GM20000 (cell line): ENCODE results near the gene HMGCL.
"Not testable (repeated sequence)": the region's sequence is repeated elsewhere in the genome, so short reads cannot be mapped to it uniquely, and the experiment has no call there.

Source experiments
- DNase-seq: peaks from one replicate; pipeline ENCODE4 v3.0.0; 2012; ENCODE audit warnings: low spot score
- TF ChIP-seq, protein P1 (sequence below): IDR thresholded peaks from 2 replicates; pipeline ENCODE4 v1.5.1; 2012; ENCODE audit warnings: mild to moderate bottlenecking, control low read depth; ENCODE audit errors: extremely low read depth, missing control alignments

Gene HMGCL

DNA sequence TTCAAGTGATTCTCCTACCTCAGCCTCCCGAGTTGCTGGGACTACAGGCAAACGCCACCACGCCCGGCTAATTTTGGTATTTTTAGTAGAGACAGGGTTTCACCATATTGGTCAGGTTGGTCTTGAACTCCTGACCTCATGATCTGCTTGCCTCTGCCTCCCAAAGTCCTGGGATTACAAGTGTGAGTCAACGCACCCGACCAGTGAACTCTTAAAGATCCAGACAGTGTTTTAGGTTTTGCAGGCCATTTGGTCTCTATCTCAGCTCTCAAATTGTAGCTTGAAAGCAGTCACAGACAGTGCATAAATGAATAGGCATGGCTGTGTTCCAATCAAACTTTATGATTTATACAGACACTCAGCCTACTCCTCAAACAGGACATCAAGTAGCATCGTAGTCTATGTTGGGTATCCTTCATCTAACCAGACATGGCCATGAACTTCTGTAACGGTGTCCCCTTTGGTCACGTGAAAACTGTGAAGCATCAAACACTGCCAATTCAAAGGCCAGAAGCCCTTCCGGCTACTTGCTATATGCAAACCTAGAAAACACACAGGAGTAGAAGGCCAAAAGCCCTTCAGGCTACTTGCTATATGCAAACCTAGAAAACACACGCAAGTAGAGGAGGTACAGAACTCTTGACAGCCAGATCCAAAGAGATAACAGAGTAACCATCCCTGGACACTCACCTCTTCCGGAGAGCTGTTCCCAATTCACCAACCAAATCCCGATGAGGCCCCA, 39.7 kb upstream of the HMGCL start:
- no peak for DNase-seq
- TF ChIP-seq, protein P1, sequence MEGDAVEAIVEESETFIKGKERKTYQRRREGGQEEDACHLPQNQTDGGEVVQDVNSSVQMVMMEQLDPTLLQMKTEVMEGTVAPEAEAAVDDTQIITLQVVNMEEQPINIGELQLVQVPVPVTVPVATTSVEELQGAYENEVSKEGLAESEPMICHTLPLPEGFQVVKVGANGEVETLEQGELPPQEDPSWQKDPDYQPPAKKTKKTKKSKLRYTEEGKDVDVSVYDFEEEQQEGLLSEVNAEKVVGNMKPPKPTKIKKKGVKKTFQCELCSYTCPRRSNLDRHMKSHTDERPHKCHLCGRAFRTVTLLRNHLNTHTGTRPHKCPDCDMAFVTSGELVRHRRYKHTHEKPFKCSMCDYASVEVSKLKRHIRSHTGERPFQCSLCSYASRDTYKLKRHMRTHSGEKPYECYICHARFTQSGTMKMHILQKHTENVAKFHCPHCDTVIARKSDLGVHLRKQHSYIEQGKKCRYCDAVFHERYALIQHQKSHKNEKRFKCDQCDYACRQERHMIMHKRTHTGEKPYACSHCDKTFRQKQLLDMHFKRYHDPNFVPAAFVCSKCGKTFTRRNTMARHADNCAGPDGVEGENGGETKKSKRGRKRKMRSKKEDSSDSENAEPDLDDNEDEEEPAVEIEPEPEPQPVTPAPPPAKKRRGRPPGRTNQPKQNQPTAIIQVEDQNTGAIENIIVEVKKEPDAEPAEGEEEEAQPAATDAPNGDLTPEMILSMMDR: no peak

DNA sequence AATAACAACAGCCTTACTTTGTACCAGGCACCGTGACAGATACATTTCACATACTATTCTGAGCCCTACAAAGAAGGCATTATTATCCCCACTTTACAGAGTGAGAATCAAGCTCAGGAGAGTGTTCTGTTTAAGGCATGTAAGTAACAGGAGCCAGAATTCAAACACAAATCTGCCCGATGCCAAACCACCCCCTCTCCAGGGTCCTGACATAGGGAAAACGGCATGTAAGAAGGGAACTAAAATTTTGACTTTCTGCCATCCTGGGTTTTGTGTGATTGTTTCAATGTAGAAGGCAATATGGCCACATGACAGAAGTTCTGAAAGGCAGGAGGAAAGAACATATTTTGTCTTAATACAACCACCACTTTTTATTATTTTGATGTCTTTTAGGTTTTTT, 37.4 kb upstream of the HMGCL start:
- TF ChIP-seq, protein P1: no peak
- DNase-seq: no peak

DNA sequence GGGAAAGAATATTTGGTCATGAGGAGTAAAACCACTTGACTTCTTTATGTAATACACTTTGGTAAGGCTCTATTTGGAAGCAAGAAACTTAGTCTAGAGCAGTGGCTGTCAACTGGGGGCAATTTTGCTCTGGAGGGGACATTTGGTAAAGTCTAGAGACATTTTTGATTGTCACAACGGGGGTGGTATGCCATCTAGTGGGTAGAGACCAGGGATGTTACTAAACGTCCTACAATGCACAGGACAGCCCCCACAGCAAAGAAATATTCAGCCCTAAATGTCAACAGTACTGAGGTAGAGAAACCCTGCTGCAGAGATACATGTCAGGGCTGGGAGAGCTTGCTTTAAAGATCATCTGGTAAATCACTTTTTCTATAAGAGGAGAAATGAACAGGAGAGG, 29.3 kb upstream of the HMGCL start:
- TF ChIP-seq, protein P1: no peak
- DNase-seq: no peak

DNA sequence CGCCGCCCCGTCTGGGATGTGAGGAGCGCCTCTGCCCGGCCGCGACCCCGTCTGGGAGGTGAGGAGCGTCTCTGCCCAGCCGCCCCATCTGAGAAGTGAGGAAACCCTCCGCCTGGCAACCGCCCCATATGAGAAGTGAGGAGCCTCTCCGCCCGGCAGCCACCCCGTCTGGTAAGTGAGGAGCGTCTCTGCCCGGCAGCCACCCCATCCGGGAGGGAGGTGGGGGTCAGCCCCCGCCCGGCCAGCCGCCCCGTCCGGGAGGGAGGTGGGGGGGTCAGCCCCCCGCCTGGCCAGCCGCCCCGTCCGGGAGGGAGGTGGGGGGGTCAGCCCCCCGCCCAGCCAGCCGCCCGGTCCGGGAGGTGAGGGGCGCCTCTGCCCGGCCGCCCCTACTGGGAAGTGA, 27.9 kb upstream of the HMGCL start:
- not testable (repeated sequence) for DNase-seq

DNA sequence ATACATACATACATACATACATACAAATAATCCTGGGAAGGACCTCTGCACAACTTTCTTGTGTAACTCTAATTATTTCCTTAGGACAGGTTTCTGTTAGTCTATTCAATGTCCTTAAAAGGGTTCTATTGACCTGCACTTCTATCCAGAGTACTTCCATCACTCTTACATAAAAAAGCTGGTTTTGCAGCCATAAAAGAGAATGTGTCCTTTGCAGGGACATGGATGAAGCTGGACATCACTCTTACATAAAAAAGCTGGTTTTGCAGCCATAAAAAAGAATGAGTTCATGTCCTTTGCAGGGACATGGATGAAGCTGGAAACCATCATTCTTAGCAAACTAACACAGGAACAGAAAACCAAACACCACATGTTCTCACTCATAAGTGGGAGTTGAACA, 26.2 kb upstream of the HMGCL start:
- DNase-seq: not testable (repeated sequence)

DNA sequence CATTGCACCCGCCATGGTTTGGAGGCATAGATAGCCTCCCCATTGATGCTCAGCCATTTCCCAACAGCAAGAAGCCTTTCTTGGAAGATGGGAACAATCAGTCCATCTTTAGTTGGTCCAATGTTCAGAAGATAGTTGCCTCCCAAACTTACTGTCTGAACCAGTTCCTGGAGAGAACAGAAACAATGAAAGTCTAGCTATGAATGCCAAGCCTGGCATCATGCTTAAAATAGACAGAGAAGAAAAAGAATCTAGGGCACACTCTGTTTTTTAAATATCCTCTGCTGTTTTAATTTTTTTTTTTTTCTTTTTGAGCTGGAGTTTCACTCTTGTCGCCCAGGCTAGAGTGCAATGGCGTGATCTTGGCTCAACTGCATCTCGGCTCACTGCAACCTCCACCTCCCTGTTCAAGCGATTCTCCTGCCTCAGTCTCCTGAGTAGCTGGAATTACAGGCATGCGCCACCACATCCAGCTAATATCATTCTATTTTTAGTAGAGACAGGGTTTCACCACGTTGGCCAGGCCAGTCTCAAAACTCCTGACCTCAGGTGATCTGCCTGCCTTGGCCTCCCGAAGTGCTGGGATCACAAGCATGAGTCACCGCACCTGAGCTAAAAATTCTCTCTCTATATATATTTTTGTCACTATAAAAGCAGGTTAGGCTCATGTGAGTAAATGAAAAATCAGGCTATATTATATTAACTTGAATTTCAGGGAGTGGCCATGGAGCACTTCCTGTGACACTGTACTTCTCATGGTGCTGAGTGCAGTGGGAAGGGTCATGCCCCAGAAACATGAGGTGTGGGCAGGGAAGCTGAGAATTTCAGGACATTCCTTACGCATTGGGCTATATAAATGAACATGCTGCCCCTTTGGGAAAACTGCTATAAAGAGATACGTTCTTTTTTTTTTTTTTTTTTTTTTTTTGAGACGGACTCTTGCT, 23.7 kb upstream of the HMGCL start:
- TF ChIP-seq, protein P1: no peak
- no peak for DNase-seq

DNA sequence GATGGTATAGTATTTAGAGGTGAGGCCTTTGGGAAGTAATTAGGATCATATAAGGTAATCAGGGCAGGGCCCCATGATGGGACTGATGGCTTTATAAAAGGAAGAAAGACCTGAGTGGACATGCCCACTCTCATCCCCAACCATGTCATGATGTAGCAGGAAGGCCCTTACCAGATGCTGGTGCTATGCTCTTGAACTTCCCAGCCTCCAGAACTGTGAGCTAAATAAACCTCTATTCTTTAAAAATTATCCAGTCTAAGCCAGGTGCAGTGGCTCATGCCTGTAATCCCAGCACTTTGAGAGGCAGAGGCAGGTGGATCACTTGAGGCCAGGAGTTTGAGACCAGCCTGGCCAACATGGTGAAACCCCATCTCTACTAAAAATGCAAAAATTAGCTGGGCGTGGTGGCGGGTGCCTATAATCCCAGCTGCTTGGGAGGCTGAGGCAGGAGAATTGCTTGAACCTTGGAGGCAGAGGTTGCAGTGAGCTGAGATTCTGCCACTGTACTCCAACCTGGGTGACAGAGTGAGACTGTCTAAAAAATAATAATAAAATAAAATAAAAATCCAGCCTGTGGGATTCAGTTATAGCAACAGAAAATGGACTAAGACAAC, 22.4 kb upstream of the HMGCL start:
- not testable (repeated sequence) for DNase-seq

DNA sequence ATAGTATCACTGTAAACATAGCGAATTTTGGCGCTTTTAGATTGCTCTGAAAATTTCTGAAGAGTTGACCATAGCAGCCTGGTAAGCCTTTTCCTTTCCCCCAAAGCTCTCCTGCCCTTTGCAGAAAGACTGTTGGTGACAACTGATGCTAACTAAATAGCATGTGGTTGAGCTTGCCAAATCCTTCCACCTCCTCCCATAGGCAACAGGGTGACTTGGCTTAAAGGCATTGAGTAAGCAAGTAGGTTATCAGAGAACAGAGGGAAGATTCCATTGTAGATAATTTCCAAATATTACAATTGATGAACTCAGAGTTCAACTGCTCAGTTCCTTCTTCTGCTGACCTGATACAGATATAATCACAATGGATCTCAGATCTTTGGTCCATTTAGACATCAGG, 19.9 kb upstream of the HMGCL start:
- no peak for DNase-seq
- TF ChIP-seq, protein P1: no peak
